Panc1 (cell line): ENCODE measurements around the gene PAGR1. TPM values are rescaled to one million over a fixed set of nuclear protein-coding genes. Genes with fewer than 3 reads are reported as not detected.
"Not testable (repeated sequence)": the region's sequence is repeated elsewhere in the genome, so short reads cannot be mapped to it uniquely, and the experiment has no call there.

Source experiments
- ATAC-seq: fragments of 200-7000 bp; cut with Tn5 transposase; 2 replicates; pipeline ENCODE4 v1.9.1; 2020; ENCODE audit warnings: mild to moderate bottlenecking, moderate library complexity
- BruUV-seq: library from RNA; stranded (reverse); fragments of 400-500 nt; replicated peaks from 2 replicates; lab custom pipeline; 2021; lab: Mats Ljungman, UMichigan
- CTCF ChIA-PET: fragments of 300-600 bp; sonication (Branson Sonifier 250); formaldehyde crosslinking; loops from one replicate; lab custom pipeline; 2022; ENCODE audit warnings: antibody characterized with exemption; lab: Charles Lee
- POLR2A ChIA-PET: fragments of 300-600 bp; sonication (Branson Sonifier 250); formaldehyde crosslinking; loops from one replicate; lab custom pipeline; 2022; ENCODE audit warnings: antibody characterized with exemption; lab: Charles Lee
- DNase-seq: peaks from one replicate; pipeline ENCODE4 v3.0.0-alpha.2; 2010; ENCODE audit warnings: low read depth, low spot score
- H3K27ac ChIP-seq: 2 replicates; pipeline ENCODE4 v1.5.1; 2011; ENCODE audit warnings: mild to moderate bottlenecking, low read length, inconsistent platforms
- H3K27me3 ChIP-seq: fragments of 200-500 bp; sonication (Bioruptor generic); 2 replicates; pipeline ENCODE4 v1.6.0; 2014; ENCODE audit warnings: low read length, inconsistent platforms; ENCODE audit not compliant: control insufficient read depth, insufficient read depth
- H3K36me3 ChIP-seq: fragments of 200-500 bp; sonication (Bioruptor generic); 2 replicates; pipeline ENCODE4 v1.5.1; 2014; ENCODE audit warnings: inconsistent platforms, mild to moderate bottlenecking, low read length, moderate library complexity; ENCODE audit not compliant: control insufficient read depth, insufficient read depth
- H3K4me1 ChIP-seq: 2 replicates; pipeline ENCODE4 v1.5.1; 2011; ENCODE audit warnings: inconsistent platforms, mild to moderate bottlenecking, low read length, moderate library complexity; ENCODE audit not compliant: control insufficient read depth, insufficient read depth
- H3K4me3 ChIP-seq, 2 experiments: 2 replicates each; pipeline ENCODE4 v1.5.1; 2011 to 2012; ENCODE audit warnings: low read depth in 2 of 2, low read length in 2 of 2, mild to moderate bottlenecking in 2 of 2, inconsistent platforms in 1 of 2, moderate library complexity in 1 of 2
- H3K9me3 ChIP-seq: fragments of 200-500 bp; sonication (Bioruptor generic); 2 replicates; pipeline ENCODE4 v1.5.1; 2014; ENCODE audit warnings: low read depth, mild to moderate bottlenecking, inconsistent platforms, low read length, moderate library complexity; ENCODE audit not compliant: control insufficient read depth, insufficient read depth
- POLR2AphosphoS5 ChIP-seq: IDR thresholded peaks from 2 replicates; pipeline ENCODE4 v1.6.1; 2012; ENCODE audit warnings: mild to moderate bottlenecking, low read depth, low read length, moderate library complexity
- SIN3A ChIP-seq: IDR thresholded peaks from 2 replicates; pipeline ENCODE4 v1.6.1; 2012; ENCODE audit warnings: low read depth, mild to moderate bottlenecking, low read length, moderate library complexity, borderline replicate concordance; ENCODE audit not compliant: insufficient read depth
- TCF7L2 ChIP-seq: IDR thresholded peaks from 2 replicates; pipeline ENCODE4 v1.6.1; 2011; ENCODE audit warnings: mild to moderate bottlenecking, low read depth, low read length, inconsistent platforms
- in situ Hi-C: cut with HindIII; loops from 2 replicates; pipeline ENCODE4 v1.10.0; 2016; ENCODE audit warnings: low sequenced_read_pairs, low pct_unique_long_range_greater_than_20kb
- intact Hi-C: fragments of 100-400 bp; cut with micrococcal nuclease; formaldehyde crosslinking; loops from one replicate; pipeline ENCODE4 v1.10.0; 2022; ENCODE audit not compliant: unreplicated experiment
- total RNA-seq: library from RNA; stranded (reverse); gene quantifications from one replicate; pipeline ENCODE4 v1.2.1, GENCODE V29; 2021; ENCODE audit not compliant: unreplicated experiment
- TF ChIP-seq, protein P1 (sequence below), 2 experiments: IDR thresholded peaks; 2 replicates each; pipeline ENCODE4 v1.6.1; 2011 to 2012; ENCODE audit warnings: low read depth in 2 of 2, control low read depth in 1 of 2, low read length in 1 of 2, mild to moderate bottlenecking in 1 of 2, moderate library complexity in 1 of 2; ENCODE audit not compliant: insufficient read depth in 1 of 2
- TF ChIP-seq, protein P2 (sequence below): fragments of 450-650 bp; IDR thresholded peaks from 2 replicates; pipeline ENCODE4 v1.5.1; 2017; ENCODE audit warnings: mild to moderate bottlenecking

The PAGR1 gene
- total RNA-seq, 1 experiment from 2014 or later, result 42.5 TPM

DNA sequence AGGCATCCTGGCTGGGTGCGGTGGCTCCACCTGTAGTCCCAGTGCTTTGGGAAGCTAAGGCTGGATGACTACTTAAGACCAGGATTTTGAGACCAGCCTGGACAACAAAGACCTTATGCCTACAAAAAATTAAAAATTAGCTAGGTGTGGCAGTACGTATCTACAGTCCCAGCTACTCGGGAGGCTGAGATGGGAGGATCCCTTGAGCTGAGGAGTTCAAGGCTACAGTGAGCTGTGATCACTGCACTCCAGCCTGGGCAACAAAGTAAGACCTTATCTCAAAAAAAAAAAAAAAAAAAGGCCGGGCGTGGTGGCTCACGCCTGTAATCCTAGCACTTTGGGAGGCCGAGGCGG, 10.4 kb downstream of the PAGR1 start:
- DNase-seq, result no peak
- in situ Hi-C loops, result no loop called here
- peaks cover 29% of the 10 kb centered on the region for H3K4me1 ChIP-seq

DNA sequence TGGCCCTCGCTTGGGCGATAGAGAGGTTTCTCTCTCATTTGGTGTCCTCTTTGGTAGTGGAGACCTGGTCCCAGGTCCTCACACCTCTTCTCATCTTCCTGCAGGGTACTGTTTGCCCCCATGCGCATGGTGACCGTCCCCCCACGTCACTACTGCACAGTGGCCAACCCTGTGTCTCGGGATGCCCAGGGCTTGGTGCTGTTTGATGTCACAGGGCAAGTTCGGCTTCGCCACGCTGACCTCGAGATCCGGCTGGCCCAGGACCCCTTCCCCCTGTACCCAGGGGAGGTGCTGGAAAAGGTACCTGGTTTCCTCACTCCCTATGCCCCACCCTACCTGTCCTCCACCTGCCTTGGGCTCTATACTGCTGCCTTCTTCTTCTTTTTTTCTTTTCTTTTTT, 14.8 kb downstream of the PAGR1 start:
- intact Hi-C loops (no loop called here), in situ Hi-C loops (no loop called here)
- H3K36me3 ChIP-seq, result no peaks in the 10 kb centered on the region
- DNase-seq (no peak), ATAC-seq (no peak)
- TF ChIP-seq TCF7L2, result no peak
- TF ChIP-seq SIN3A, result no peak
- H3K9me3 ChIP-seq, result no peaks in the 10 kb centered on the region
- no peak overlapping the region for H3K4me3 ChIP-seq
- POLR2A ChIA-PET, result no interaction called here
- no peaks in the 10 kb centered on the region for H3K27me3 ChIP-seq
- no TSS peak for BruUV-seq
- no peaks in the 10 kb centered on the region for H3K4me1 ChIP-seq
- CTCF ChIA-PET, result no interaction called here
- no peak overlapping the region for H3K27ac ChIP-seq

More for the DNA sequence above, 10.4 kb downstream of the PAGR1 start:
- Histone ChIP-seq H3K36me3 (no peaks in the 10 kb centered on the region), H3K9me3 (no peaks in the 10 kb centered on the region), H3K27me3 (no peaks in the 10 kb centered on the region), H3K27ac (no peak overlapping the region), H3K4me3 (no peak overlapping the region)
- TF ChIP-seq, protein P1, sequence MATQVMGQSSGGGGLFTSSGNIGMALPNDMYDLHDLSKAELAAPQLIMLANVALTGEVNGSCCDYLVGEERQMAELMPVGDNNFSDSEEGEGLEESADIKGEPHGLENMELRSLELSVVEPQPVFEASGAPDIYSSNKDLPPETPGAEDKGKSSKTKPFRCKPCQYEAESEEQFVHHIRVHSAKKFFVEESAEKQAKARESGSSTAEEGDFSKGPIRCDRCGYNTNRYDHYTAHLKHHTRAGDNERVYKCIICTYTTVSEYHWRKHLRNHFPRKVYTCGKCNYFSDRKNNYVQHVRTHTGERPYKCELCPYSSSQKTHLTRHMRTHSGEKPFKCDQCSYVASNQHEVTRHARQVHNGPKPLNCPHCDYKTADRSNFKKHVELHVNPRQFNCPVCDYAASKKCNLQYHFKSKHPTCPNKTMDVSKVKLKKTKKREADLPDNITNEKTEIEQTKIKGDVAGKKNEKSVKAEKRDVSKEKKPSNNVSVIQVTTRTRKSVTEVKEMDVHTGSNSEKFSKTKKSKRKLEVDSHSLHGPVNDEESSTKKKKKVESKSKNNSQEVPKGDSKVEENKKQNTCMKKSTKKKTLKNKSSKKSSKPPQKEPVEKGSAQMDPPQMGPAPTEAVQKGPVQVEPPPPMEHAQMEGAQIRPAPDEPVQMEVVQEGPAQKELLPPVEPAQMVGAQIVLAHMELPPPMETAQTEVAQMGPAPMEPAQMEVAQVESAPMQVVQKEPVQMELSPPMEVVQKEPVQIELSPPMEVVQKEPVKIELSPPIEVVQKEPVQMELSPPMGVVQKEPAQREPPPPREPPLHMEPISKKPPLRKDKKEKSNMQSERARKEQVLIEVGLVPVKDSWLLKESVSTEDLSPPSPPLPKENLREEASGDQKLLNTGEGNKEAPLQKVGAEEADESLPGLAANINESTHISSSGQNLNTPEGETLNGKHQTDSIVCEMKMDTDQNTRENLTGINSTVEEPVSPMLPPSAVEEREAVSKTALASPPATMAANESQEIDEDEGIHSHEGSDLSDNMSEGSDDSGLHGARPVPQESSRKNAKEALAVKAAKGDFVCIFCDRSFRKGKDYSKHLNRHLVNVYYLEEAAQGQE (IDR thresholded peaks at IDR 0.05; ENCODE audit: insufficient read depth in 1 of 2, low read depth in 2 of 2, low read length in 1 of 2), result no peak
- TF ChIP-seq POLR2AphosphoS5 (no peak), TCF7L2 (no peak), SIN3A (no peak)
- TF ChIP-seq, protein P2, sequence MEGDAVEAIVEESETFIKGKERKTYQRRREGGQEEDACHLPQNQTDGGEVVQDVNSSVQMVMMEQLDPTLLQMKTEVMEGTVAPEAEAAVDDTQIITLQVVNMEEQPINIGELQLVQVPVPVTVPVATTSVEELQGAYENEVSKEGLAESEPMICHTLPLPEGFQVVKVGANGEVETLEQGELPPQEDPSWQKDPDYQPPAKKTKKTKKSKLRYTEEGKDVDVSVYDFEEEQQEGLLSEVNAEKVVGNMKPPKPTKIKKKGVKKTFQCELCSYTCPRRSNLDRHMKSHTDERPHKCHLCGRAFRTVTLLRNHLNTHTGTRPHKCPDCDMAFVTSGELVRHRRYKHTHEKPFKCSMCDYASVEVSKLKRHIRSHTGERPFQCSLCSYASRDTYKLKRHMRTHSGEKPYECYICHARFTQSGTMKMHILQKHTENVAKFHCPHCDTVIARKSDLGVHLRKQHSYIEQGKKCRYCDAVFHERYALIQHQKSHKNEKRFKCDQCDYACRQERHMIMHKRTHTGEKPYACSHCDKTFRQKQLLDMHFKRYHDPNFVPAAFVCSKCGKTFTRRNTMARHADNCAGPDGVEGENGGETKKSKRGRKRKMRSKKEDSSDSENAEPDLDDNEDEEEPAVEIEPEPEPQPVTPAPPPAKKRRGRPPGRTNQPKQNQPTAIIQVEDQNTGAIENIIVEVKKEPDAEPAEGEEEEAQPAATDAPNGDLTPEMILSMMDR, result no peak
- no peak for ATAC-seq
- BruUV-seq, result no TSS peak
- intact Hi-C loops, result no loop called here
- ChIA-PET CTCF (interaction anchor here (0.6 to 0.7 kb wide), 3 partner anchors 9 to 214 kb away, joined by 7 to 20 read pairs (median 10); no protein-coding TSS in a partner anchor), POLR2A (no interaction called here)

DNA sequence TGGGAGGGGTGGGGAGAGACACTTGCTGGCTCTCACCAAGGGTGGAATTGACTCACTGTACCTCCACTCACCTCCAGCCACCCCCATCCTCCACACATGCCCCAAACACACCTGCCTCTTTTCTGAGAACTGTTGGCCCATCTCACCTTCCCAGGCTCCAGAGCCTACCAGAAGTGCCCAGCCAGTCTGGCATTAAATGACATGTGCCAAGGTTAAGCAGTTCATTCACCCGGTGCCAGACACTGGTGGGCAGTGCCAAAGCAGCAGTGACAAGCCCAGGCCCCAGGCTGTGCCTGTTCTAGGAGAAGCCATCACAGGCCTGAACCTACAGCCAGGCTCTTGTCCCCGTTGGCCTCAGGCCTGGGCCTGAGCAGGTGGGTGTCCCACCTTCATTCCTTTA, 15.5 kb downstream of the PAGR1 start:
- TF ChIP-seq POLR2AphosphoS5 (no peak), TCF7L2 (no peak), SIN3A (no peak)
- TF ChIP-seq, protein P2, result no peak
- TF ChIP-seq, protein P1 (IDR thresholded peaks at IDR 0.05; ENCODE audit: insufficient read depth in 1 of 2, low read depth in 2 of 2, low read length in 1 of 2), result no peak
- no peak overlapping the region for H3K4me3 ChIP-seq
- in situ Hi-C loops (no loop called here), intact Hi-C loops (no loop called here)
- H3K36me3 ChIP-seq, result no peaks in the 10 kb centered on the region
- BruUV-seq, result no TSS peak
- no peak overlapping the region for H3K27ac ChIP-seq
- ATAC-seq (no peak), DNase-seq (no peak)
- H3K4me1 ChIP-seq, result no peaks in the 10 kb centered on the region
- ChIA-PET CTCF (no interaction called here), POLR2A (no interaction called here)
- no peaks in the 10 kb centered on the region for H3K27me3 ChIP-seq
- H3K9me3 ChIP-seq, result no peaks in the 10 kb centered on the region

DNA sequence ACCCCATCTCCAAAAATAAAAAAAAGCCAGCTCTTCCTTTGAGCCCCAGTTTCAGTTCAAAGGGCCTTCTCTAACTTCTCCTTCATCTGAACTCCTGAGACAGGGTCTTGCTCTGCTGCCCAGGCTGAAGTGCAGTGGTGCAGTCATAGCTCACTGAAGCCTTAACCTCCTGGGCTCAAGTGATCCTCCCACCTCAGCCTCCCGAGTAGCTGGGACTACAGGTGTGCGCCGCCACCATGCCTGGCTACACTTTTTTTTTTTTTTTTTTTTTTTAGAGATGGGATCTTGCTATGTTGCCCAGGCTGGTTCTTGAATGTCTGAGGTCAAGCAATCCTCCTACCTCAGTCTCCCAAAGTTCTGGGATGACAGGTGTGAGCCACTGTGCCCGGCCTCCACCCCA, 17.3 kb downstream of the PAGR1 start:
- BruUV-seq, intact Hi-C loops, H3K27ac ChIP-seq, POLR2A ChIA-PET, H3K4me1 ChIP-seq, in situ Hi-C loops, H3K4me3 ChIP-seq, H3K36me3 ChIP-seq, H3K27me3 ChIP-seq, CTCF ChIA-PET, ATAC-seq, DNase-seq, H3K9me3 ChIP-seq: not testable (repeated sequence)
